HepG2 (cell line): ENCODE data around the gene ABO. TPM values are rescaled to one million over a fixed set of nuclear protein-coding genes. Genes with fewer than 3 reads are reported as not detected.

ENCODE experiments used
- ATF7-NPFF ChIP-seq: sonication (generic); formaldehyde crosslinking; IDR thresholded peaks from 2 replicates; pipeline ENCODE4 v1.8.1; 2023; ENCODE audit warnings: mild to moderate bottlenecking, low read depth, missing genetic modification reagents, moderate library complexity
- CSRNP1 ChIP-seq: sonication (generic); formaldehyde crosslinking; IDR thresholded peaks from 2 replicates; pipeline ENCODE4 v1.8.1; 2023; ENCODE audit warnings: mild to moderate bottlenecking, missing genetic modification reagents
- HNRNPK ChIP-seq: fragments of 200-400 bp; formaldehyde crosslinking; IDR thresholded peaks from 2 replicates; pipeline ENCODE4 v1.6.1; 2018; ENCODE audit warnings: low read length, low read depth, moderate library complexity, mild to moderate bottlenecking; ENCODE audit not compliant: poor library complexity, severe bottlenecking
- LCORL ChIP-seq, 2 experiments: fragments of 450-650 bp in 1 of 2; sonication (generic) in 1 of 2; formaldehyde crosslinking in 1 of 2; IDR thresholded peaks; 2 replicates each; pipeline versions ENCODE4 v1.5.0 to v1.6.1; 2017 to 2020; ENCODE audit warnings: antibody characterized with exemption in 1 of 2, missing genetic modification reagents in 1 of 2
- MAFK ChIP-seq, 2 experiments: IDR thresholded peaks in 1 of 2; conservative IDR thresholded peaks in 1 of 2; 2 replicates each; pipeline ENCODE4 v1.6.1; 2011; ENCODE audit warnings: improper control_type of control experiment in 2 of 2, low read length in 2 of 2
- MEF2D ChIP-seq: sonication (generic); formaldehyde crosslinking; IDR thresholded peaks from 2 replicates; pipeline ENCODE4 v1.5.1; 2020; ENCODE audit warnings: mild to moderate bottlenecking, missing genetic modification reagents
- PRMT3 ChIP-seq: sonication (generic); formaldehyde crosslinking; IDR thresholded peaks from 2 replicates; pipeline ENCODE4 v1.8.1; 2022; ENCODE audit warnings: low read depth, mild to moderate bottlenecking, moderate library complexity, missing genetic modification reagents, borderline replicate concordance
- RARA ChIP-seq: IDR thresholded peaks from 2 replicates; pipeline ENCODE4 v1.6.1; 2016; ENCODE audit warnings: missing genetic modification reagents, missing compliant biosample characterization
- RFX3 ChIP-seq: IDR thresholded peaks from 2 replicates; pipeline ENCODE4 v1.6.1; 2016; ENCODE audit warnings: missing biosample characterization, missing genetic modification reagents
- RXRA ChIP-seq: sonication (generic); formaldehyde crosslinking; IDR thresholded peaks from 2 replicates; pipeline ENCODE4 v1.5.1; 2020; ENCODE audit warnings: missing genetic modification reagents
- SMAD1 ChIP-seq: sonication (generic); formaldehyde crosslinking; IDR thresholded peaks from 2 replicates; pipeline ENCODE4 v1.4.0; 2020; ENCODE audit warnings: missing genetic modification reagents, low read depth, mild to moderate bottlenecking, borderline replicate concordance
- SOX5 ChIP-seq: IDR thresholded peaks from 2 replicates; pipeline ENCODE4 v1.6.1; 2016; ENCODE audit warnings: borderline replicate concordance
- ZBTB4 ChIP-seq: sonication (generic); formaldehyde crosslinking; IDR thresholded peaks from 2 replicates; pipeline ENCODE4 v1.4.0; 2020; ENCODE audit warnings: missing genetic modification reagents, mild to moderate bottlenecking, borderline replicate concordance
- ZFX ChIP-seq: sonication (generic); formaldehyde crosslinking; IDR thresholded peaks from 2 replicates; pipeline ENCODE4 v1.4.0; 2020; ENCODE audit warnings: mild to moderate bottlenecking, low read depth, missing genetic modification reagents, moderate library complexity
- ZNF124 ChIP-seq: sonication (generic); formaldehyde crosslinking; IDR thresholded peaks from 2 replicates; pipeline ENCODE4 v1.4.0; 2020; ENCODE audit warnings: missing genetic modification reagents
- ZNF17 ChIP-seq: sonication (generic); formaldehyde crosslinking; IDR thresholded peaks from 2 replicates; pipeline ENCODE4 v1.5.0; 2020; ENCODE audit warnings: mild to moderate bottlenecking, missing genetic modification reagents
- polyA plus RNA-seq, 8 experiments: library from polyadenylated mRNA; depleted of rRNA in 3 of 8; stranded (reverse) in 7 of 8; unstranded in 1 of 8; fragments of >200 nt; fragmentation: Illumina TruSeq in 4 of 8; extraction: Trizol in 4 of 8; gene quantifications; 2 replicates each; pipeline versions ENCODE4 v1.2.1 to v1.2.3, GENCODE V29; 2011 to 2016; ENCODE audit warnings: low read depth in 4 of 8, missing spikeins in 1 of 8, mixed read lengths in 1 of 8; ENCODE audit not compliant: insufficient read depth in 1 of 8
- total RNA-seq, 5 experiments: library from RNA; depleted of rRNA; stranded (reverse); fragments of >200 nt; fragmentation: Illumina TruSeq; extraction: Trizol; gene quantifications; 2 replicates each; pipeline ENCODE4 v1.2.3, GENCODE V29; 2016; ENCODE audit warnings: low read depth in 1 of 5
- TF ChIP-seq, protein P1 (sequence below): IDR thresholded peaks from 2 replicates; pipeline ENCODE4 v1.6.1; 2016; ENCODE audit warnings: missing biosample characterization, missing genetic modification reagents, low read depth
- TF ChIP-seq, protein P2 (sequence below): sonication (generic); formaldehyde crosslinking; IDR thresholded peaks from 2 replicates; pipeline ENCODE4 v1.4.0; 2020; ENCODE audit warnings: missing genetic modification reagents

Gene ABO
- total and polyA plus RNA-seq, 2 of the 13 experiments (the other 11 are each of a cell fraction or from before 2014, with no cell fraction given), result not detected

DNA sequence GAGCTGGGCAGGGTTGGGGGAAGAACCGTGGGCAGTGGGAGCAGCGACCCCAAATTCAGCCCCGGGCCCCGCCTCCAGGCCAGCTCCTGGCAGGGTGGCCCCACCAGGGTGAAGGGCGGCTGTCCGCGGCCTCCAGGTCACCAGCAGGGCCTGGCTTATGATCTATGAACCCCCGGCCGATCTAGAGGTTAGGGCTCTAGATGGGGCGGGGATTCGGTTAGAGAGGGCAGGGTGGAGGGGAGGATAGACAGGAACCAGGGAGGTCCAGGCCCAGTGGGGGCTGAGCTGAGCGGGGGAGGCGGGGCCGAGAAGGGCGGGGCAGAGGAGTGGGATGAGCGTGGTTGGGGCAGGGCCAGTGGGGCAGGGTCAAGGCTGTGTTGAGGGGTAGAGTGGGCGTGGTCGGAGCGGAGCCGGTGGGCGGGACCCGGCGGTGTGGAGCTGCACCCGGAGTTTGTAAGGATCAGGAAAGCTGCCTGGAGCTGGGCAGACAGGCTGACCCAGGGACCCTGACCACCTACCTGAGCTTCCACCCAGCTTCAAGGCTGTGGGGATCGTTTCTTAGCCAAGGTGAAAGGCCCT is 36.6 kb downstream of the ABO start (continued):
- TF ChIP-seq, protein P1, sequence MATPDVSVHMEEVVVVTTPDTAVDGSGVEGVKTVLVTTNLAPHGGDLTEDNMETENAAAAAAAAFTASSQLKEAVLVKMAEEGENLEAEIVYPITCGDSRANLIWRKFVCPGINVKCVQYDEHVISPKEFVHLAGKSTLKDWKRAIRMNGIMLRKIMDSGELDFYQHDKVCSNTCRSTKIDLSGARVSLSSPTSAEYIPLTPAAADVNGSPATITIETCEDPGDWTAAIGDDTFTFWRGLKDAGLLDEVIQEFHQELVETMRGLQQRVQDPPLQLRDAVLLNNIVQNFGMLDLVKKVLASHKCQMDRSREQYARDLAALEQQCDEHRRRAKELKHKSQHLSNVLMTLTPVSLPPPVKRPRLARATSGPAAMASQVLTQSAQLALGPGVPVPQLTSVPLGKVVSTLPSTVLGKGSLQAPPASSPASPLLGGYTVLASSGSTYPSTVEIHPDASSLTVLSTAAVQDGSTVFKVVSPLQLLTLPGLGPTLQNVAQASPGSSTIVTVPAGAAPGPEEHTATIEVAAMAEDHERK (CRISPR knock-in tag), result no peak
- TF ChIP-seq ATF7-NPFF (no peak), ZNF17 (CRISPR knock-in tag) (no peak), ZBTB4 (0 out of 2 replicates have a peak, but pooled peaks have one; percentile 15), RXRA (CRISPR knock-in tag) (peak; percentile 24; the same call in 1 of the 2 replicates), RARA (CRISPR knock-in tag) (peak; percentile 65), SMAD1 (CRISPR knock-in tag) (no peak), RFX3 (no peak), SOX5 (CRISPR knock-in tag) (0 out of 2 replicates have a peak, but pooled peaks have one; percentile 8), CSRNP1 (CRISPR knock-in tag) (no peak), LCORL (IDR thresholded peaks at IDR 0.05) (no peak), LCORL (CRISPR knock-in tag; IDR thresholded peaks at IDR 0.05) (no peak; the same call in none of the 2 replicates), ZFX (peak; percentile 35; the same call in 1 of the 2 replicates), PRMT3 (CRISPR knock-in tag) (no peak), MAFK (conservative IDR thresholded peaks at IDR 0.05 in 1 of 2, IDR thresholded peaks at IDR 0.05 in 1 of 2; ENCODE audit: low read length in 2 of 2) (no peak), MEF2D (CRISPR knock-in tag) (0 out of 2 replicates have a peak, but pooled peaks have one; percentile 16), HNRNPK (no peak), ZNF124 (CRISPR knock-in tag) (0 out of 2 replicates have a peak, but pooled peaks have one; percentile 4)
- TF ChIP-seq, protein P2, sequence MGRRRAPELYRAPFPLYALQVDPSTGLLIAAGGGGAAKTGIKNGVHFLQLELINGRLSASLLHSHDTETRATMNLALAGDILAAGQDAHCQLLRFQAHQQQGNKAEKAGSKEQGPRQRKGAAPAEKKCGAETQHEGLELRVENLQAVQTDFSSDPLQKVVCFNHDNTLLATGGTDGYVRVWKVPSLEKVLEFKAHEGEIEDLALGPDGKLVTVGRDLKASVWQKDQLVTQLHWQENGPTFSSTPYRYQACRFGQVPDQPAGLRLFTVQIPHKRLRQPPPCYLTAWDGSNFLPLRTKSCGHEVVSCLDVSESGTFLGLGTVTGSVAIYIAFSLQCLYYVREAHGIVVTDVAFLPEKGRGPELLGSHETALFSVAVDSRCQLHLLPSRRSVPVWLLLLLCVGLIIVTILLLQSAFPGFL (CRISPR knock-in tag), result no peak
